ENCODE data around the gene SLC17A8.
"Not testable (repeated sequence)": the region's sequence is repeated elsewhere in the genome, so short reads cannot be mapped to it uniquely, and the experiment has no call there.

Gene SLC17A8

GRCh38 chr12:100356644-100357223, at the start of gene SLC17A8:
TSS of gene SLC17A8 (plus strand) at chr12:100357074. CDS start at chr12:100357392, 318 bp downstream.
- no peak for DNase-seq

- not testable (repeated sequence) for DNase-seq
Measured at GRCh38 chr12:100308138-100308537, 48.7 kb upstream of the SLC17A8 start.

- no peak for DNase-seq
Measured at GRCh38 chr12:100311317-100311716, 45.6 kb upstream of the SLC17A8 start.

GRCh38 chr12:100317371-100317770, 39.5 kb upstream of the SLC17A8 start:
- DNase-seq, result no peak

- no peak for DNase-seq
Measured at GRCh38 chr12:100324498-100324897, 32.4 kb upstream of the SLC17A8 start.

GRCh38 chr12:100326208-100326607, 30.7 kb upstream of the SLC17A8 start:
- DNase-seq, result no peak

- no peak for DNase-seq
Measured at GRCh38 chr12:100329800-100330199, 27.1 kb upstream of the SLC17A8 start.

- DNase-seq, result no peak
Measured at GRCh38 chr12:100331871-100332270, 25.0 kb upstream of the SLC17A8 start.

- DNase-seq, result no peak
Measured at GRCh38 chr12:100332852-100333251, 24.0 kb upstream of the SLC17A8 start.

GRCh38 chr12:100337299-100337698, 19.6 kb upstream of the SLC17A8 start:
- no peak for DNase-seq

- no peak for DNase-seq
Measured at GRCh38 chr12:100337727-100338126, 19.1 kb upstream of the SLC17A8 start.

- DNase-seq, result no peak
Measured at GRCh38 chr12:100339071-100339470, 17.8 kb upstream of the SLC17A8 start.

GRCh38 chr12:100342897-100343296, 14.0 kb upstream of the SLC17A8 start:
- not testable (repeated sequence) for DNase-seq

- DNase-seq, result not testable (repeated sequence)
Measured at GRCh38 chr12:100344351-100344750, 12.5 kb upstream of the SLC17A8 start.

GRCh38 chr12:100345020-100345767, 11.7 kb upstream of the SLC17A8 start:
- DNase-seq, result no peak

GRCh38 chr12:100346660-100347059, 10.2 kb upstream of the SLC17A8 start:
- DNase-seq, result no peak

GRCh38 chr12:100348657-100349454, 8.0 kb upstream of the SLC17A8 start:
- DNase-seq, result no peak

GRCh38 chr12:100359248-100359647, 2.4 kb downstream of the SLC17A8 start:
- DNase-seq, result no peak

GRCh38 chr12:100359822-100360221, 2.9 kb downstream of the SLC17A8 start:
- DNase-seq, result no peak

GRCh38 chr12:100360450-100360849, 3.6 kb downstream of the SLC17A8 start:
- no peak for DNase-seq

GRCh38 chr12:100364324-100364723, 7.5 kb downstream of the SLC17A8 start:
- DNase-seq, result no peak

GRCh38 chr12:100365411-100365810, 8.5 kb downstream of the SLC17A8 start:
- DNase-seq, result no peak

GRCh38 chr12:100368066-100368465, 11.2 kb downstream of the SLC17A8 start:
- DNase-seq, result no peak

- no peak for DNase-seq
Measured at GRCh38 chr12:100371146-100371545, 14.3 kb downstream of the SLC17A8 start.

All from activated CD4-positive, CD25-positive, alpha-beta regulatory T cell treated with anti-CD3 and anti-CD28 coated beads, Interleukin-2, amount 50 U/mL, for 72 hours (primary cell).